Epidermal melanocyte (primary cell): ENCODE results near the gene RCCD1.
"Not testable (repeated sequence)": the region's sequence is repeated elsewhere in the genome, so short reads cannot be mapped to it uniquely, and the experiment has no call there.

Experiments
- DNase-seq: peaks from one replicate; pipeline ENCODE4 v3.0.0; 2011; ENCODE audit warnings: low spot score; ENCODE audit not compliant: insufficient read length

RCCD1 gene

GRCh38 chr15:90917569-90917968 is 37.1 kb upstream of the RCCD1 start:
- peak; percentile 4 for DNase-seq

DNA sequence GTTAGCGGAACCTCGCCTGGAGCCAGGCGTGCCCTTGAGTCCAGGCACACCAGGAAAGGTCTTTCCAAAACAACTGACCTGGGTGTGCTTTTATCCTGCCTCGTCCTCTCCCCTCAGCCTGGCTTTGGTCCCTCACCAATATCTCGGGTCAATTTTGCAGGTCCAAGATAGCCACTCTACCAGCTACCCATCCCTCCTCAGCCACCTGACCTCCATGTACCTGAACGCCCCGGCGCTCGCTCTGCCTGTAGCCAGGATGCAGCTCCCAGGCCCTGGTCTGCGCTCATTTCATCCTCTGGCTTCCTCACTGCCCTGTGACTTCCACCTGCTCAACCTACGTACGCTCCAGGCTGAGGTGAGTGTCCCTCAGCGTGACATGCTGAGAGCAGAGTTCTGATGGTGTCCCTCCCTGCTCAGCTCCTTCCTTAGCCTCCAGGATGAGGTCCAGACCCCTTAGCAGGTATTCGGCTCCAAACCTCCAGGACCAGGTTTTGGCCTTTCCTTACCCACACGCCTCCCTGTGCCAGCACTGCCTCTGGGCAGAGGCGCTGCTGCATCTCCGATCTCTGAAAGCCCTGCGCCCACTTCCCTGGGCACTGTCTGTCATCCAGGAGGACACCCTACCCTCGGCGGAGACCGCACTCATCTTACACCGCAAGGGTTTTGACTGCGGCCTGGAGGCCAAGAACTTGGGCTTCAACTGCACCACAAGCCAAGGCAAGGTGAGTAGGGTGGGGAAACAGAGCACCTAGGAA is 36.5 kb upstream of the RCCD1 start:
- DNase-seq, result peak; percentile 11

DNA sequence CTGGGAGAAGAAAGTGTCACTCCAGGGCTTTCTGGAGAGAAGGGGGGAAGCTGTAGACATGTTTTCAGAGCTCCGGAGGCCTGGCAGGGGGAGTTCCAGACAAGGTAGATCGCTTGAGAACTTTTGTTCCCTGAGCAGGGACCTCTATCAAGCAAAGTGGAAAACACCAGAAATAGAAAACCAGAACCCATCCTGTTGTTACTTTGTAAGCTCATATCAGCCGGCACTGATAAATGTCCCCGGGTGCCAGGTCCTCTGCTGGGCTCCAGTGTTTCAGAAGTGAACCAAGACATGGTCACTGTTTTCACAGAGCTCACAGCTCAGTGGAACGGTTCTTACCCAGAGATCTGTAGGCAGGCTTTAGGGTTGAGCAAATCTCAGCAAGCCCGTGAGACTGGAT is 35.8 kb upstream of the RCCD1 start:
- no peak for DNase-seq

- DNase-seq, result no peak
Measured at GRCh38 chr15:90921887-90922286, 32.8 kb upstream of the RCCD1 start.

DNA sequence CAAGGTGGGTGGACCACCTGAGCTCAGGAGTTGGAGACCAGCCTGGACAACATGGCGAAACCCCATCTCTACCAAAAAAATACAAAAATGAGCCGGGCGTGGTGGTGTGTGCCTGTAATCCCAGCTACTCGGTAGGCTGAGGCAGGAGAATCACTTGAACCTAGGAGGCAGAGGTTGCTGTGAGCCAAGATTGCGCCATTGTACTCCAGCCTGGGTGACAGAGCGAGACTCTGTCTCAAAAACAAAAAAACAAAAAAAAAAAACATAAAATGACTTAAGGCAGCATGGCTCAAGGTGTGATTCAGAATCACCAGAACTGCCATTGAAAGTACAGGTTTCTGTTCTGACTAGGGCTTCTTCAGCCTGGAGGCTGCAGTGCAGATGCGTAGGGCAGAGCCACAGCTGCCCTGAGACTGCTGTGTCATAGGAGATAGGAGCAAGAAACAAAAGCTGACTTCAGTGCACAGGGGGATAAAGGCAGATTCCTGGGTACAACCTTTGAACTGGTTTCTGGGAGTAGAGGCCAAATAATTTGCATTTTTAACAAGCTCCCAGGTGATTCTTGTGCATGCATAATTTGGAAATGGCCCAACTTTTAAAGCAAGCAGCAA is 31.9 kb upstream of the RCCD1 start:
- DNase-seq, result not testable (repeated sequence)

DNA sequence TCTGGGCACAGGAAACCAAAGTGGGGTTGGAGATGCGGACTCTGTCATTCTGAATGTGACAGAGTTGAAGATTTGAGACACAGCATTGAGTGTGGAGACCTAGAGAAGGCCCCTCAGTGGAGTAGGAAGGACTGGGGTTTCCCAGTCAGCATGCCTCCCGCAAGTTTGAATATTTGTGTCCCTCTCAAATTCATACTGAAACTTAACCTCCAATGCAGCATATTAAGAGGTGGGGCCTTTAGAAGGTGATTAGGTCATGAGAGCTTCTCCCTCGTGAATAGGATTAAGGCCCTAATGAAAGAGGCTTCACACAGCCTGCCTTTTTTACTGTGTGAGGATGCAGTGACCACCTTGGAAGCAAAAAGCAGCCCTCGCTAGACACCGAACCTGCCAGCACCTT is 30.3 kb upstream of the RCCD1 start:
- DNase-seq, result no peak

GRCh38 chr15:90926766-90927165 is 27.9 kb upstream of the RCCD1 start:
- not testable (repeated sequence) for DNase-seq

DNA sequence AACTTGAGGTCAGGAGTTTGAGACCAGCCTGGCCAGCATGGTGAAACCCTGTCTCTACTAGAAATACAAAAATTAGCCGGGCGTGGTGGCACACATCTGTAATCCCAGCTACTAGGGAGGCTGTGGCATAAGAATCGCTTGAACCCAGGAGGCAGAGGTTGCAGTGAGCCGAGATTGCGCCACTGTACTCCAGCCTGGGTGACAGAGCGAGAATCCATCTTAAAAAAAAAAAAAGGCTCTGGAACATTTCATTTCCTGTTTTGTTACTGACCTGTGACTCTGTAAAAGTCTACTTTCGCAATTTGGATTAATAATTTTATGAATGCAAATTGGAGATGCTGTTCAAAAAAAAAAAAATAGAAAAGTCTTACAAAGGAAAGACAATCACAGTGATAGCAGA is 26.6 kb upstream of the RCCD1 start:
- DNase-seq, result not testable (repeated sequence)

- DNase-seq, result no peak
Measured at GRCh38 chr15:90929246-90930019, 25.3 kb upstream of the RCCD1 start.

- no peak for DNase-seq
Measured at GRCh38 chr15:90930861-90931574, 23.7 kb upstream of the RCCD1 start.

DNA sequence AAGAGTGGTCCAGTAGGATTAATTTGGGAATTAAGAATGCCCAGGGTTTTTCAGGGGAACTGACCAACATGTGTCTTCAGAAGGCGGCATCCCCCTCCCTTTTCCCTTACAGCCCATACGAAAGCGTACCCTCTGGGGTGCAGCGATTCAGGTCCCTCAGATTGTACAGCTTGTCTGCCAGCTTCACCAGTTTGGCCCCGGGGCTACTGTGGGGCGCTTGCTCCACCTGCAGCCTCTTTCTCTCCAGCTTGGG is 23.2 kb upstream of the RCCD1 start:
- no peak for DNase-seq

DNA sequence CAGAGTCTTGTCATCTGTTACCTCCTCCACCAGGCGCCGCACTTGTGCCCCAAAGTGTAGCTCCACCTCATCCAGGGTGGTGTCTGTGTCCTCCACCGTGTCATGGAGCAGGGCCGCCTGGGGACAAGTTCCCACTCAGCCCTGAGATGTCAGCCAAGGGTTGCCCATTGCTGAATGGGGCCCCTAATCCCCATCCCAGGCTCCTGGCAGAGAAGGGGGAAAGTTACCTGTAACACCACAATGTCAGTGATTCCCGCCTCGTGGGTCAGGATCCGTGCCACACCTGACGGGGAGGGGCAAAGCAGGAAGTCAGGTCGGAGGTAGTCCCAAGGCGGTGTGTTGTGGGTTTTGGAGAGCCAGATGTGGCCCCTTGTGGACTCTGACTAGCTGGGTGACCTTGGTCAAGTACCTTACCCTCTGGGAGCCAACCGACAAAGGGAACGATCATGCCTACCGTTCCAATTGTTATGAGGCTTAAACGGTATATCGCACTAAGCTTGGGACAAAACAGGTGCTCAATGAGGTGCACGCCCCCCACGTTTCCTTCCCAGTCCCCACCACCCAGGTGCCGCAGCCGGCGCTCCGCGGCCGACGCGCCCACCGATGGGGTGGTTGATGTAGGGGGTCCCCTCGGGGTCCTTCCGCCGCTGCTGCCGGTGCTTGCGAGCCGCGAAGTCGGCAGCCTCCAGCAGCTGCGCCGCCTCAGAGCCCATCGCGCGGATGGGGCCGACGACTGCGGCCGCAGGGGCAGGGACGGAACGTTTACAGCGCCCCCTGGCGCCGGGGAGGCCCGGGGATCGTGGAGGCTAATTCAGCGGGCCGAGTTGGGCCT is 22.6 kb upstream of the RCCD1 start, which contains the start of gene HDDC3:
TSS of gene HDDC3 (minus strand) at position 722 of the 832 bp plus-strand sequence. CDS start at position 713, 9 bp downstream.
- peak; percentile 92 for DNase-seq

- DNase-seq, result no peak
Measured at GRCh38 chr15:90932660-90932991, 22.1 kb upstream of the RCCD1 start.

DNA sequence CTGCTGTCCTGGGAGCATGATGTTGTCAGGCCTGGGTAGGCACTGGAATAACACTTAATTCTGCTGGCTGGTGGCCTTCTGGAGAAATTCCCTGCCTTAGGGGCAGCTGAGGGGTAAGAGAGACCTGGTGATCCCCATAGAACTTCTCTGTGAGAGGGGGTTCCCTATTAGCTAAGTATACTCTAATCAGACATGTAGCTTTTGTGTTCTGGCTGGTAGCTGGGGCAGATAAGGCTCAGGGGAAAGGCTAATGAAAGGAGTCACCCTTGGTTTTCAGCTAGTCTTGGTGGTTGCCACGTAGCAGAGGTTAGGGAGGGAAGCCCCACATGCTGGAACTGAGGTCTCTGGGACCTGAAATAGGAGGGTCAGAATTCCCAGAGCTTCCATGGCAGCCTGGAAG is 21.4 kb upstream of the RCCD1 start:
- no peak for DNase-seq

DNA sequence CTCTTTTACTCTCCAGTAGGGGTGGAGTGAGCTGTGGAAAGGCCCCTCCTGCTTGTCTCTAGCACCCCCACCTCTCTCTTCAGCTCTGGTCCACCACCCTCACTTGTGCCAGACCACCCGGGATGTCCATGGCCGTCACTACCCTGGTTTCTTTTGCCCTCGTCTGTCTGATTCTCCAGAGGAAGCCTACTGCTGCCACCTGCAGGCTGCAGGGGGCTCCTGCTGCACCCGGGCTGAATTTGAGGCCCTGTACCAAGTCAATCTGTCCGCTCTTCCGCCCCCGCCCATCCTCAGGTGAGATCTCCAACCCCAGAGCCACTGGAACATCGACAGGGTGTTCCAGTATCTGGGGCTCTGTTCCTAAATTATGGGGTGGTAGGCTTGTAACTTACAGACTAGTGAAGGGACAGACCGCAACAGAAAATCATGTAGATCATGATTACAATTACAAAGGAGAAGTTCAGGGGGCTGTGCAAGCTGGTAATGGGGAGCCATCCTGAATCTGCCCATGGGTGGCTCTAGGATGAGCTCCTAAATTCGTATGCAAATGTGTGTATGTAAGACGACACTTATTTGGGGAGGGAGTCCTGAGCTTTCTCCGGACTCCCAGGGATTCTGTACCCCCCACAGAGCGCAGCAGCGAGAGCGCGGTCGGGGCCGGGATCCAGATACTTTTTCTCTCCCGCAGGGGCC is 20.3 kb upstream of the RCCD1 start:
- peak; percentile 89 for DNase-seq

DNA sequence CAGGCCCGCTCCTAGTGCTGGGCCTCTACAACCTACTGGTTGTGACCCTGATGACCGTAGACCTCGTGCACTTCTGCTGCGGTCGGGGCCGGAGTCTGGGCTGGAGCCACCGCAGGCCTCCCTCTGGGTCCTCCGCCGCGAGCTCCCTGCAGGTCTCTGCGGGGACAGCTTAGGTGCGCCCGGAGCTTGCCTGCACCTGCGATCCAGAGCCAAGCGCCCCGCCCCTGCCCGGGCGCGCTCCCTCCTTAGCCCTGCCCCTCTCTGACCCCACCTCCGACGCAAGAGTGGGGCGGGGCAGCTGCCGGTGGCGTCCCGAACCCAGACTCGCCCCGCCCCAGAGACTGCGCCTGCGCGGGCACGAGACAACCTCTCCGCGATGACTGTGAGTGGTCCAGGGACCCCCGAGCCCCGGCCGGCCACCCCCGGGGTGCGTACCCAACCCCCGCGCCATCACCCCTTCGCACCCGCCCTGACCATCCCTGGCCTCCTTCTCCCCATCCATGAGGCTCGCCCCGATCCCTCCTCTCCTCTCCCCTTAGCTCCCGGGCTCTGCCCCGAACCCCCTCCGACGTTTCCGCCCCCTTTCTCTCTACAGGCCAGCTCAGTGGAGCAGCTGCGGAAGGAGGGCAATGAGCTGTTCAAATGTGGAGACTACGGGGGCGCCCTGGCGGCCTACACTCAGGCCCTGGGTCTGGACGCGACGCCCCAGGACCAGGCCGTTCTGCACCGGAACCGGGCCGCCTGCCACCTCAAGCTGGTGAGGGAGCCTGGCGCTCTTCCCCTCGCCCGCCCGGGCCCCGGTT is 19.5 kb upstream of the RCCD1 start, which contains the start of gene UNC45A:
TSS of gene UNC45A (plus strand) at position 337 of the 803 bp plus-strand sequence. CDS start at position 377, 40 bp downstream.
- peak; percentile 89 for DNase-seq

GRCh38 chr15:90936823-90937222 is 17.9 kb upstream of the RCCD1 start:
- no peak for DNase-seq

DNA sequence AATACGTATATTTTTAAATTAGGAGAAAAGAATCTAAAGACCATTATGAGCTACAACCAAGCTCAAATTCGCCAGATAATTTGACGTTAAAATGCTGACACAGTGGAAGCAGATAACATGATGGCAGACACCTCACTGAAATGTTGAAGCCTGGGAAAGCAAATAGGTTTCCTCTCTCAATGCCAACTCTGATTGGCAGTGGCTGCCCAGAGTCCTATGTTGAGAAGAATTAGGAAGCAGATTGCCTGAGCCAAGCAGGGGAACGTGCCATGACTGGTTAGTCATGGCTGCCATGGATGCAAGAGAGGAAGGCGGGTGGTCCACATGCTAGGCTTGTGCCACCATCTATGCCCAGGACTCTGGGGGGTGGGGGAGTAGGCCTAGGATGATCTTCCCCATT is 16.4 kb upstream of the RCCD1 start:
- DNase-seq, result no peak

- DNase-seq, result no peak
Measured at GRCh38 chr15:90939756-90940155, 14.9 kb upstream of the RCCD1 start.

DNA sequence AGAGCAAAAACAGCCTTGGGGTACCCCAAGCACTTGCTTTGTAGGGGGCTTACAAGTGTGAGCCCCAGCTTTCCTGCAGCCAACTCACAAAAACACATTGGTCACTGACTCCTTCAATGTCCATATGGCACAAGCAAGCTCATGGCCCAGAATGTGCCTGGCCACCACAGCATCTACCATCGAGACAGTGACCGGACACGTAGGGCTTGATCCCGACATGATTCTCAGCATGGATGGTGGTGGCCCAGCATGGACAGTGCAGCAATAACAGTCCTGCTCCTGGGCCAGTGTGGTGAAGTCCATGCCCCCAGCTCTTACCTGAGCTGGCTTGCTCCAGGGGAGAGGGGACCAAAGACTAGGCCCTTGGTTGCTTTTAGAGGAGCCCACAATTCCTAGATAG is 13.6 kb upstream of the RCCD1 start:
- no peak for DNase-seq
